Effector memory CD4-positive, alpha-beta T cell (primary cell): ENCODE measurements around the gene PDS5A.
"Not testable (repeated sequence)": the region's sequence is repeated elsewhere in the genome, so short reads cannot be mapped to it uniquely, and the experiment has no call there.

ENCODE experiments used
- DNase-seq, 3 donors: peaks; one replicate each; pipeline ENCODE4 v3.0.0-alpha.2; 2020
- H3K27ac ChIP-seq: 2 replicates; pipeline ENCODE4 v1.7.0; 2013; ENCODE audit warnings: mild to moderate bottlenecking, low read length, moderate library complexity; ENCODE audit not compliant: insufficient read depth, poor library complexity, severe bottlenecking
- H3K27me3 ChIP-seq: replicated peaks from 2 replicates; pipeline ENCODE4 v1.7.0; 2013; ENCODE audit warnings: mild to moderate bottlenecking, low read length; ENCODE audit not compliant: insufficient read depth, control insufficient read depth, poor library complexity, severe bottlenecking
- H3K36me3 ChIP-seq: 2 replicates; pipeline ENCODE4 v1.7.0; 2013; ENCODE audit warnings: mild to moderate bottlenecking, low read length, moderate library complexity; ENCODE audit not compliant: control insufficient read depth, insufficient read depth
- H3K4me1 ChIP-seq: 2 replicates; pipeline ENCODE4 v1.7.0; 2013; ENCODE audit warnings: low read length, mild to moderate bottlenecking; ENCODE audit not compliant: control insufficient read depth, insufficient read depth, poor library complexity, severe bottlenecking
- H3K4me3 ChIP-seq: 2 replicates; pipeline ENCODE4 v1.7.0; 2013; ENCODE audit warnings: low read length, low read depth, mild to moderate bottlenecking; ENCODE audit not compliant: insufficient read depth, poor library complexity, severe bottlenecking
- H3K9me3 ChIP-seq: 2 replicates; pipeline ENCODE4 v1.7.0; 2013; ENCODE audit warnings: mild to moderate bottlenecking, low read length, moderate library complexity; ENCODE audit not compliant: control insufficient read depth

Gene PDS5A

DNA sequence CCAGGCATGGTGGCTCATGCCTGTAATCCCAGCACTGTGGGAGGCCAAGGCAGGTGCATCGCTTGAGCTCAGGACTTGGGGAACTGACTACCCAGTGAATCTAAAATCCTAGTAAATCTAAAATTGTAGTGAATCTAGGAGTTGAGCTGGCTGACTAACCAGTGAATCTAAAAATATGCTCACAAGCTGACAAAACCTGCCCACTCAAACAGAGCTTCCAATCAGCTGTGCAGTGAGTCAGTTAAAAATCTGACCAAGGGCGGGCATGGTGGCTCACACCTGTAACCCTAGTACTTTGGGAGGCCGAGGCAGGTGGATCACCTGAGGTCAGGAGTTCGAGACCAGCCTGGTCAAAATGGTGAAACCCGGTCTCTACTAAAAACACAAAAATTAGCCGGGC is 72.7 kb downstream of the PDS5A start:
- not testable (repeated sequence) for H3K27ac ChIP-seq, DNase-seq, H3K9me3 ChIP-seq, H3K4me1 ChIP-seq, H3K4me3 ChIP-seq, H3K27me3 ChIP-seq
- H3K36me3 ChIP-seq, result peaks cover 38% of the 10 kb centered on the region

- Histone ChIP-seq H3K27ac (no peak overlapping the region), H3K4me3 (no peak overlapping the region), H3K4me1 (no peaks in the 10 kb centered on the region), H3K27me3 (no peaks in the 10 kb centered on the region), H3K9me3 (no peaks in the 10 kb centered on the region), H3K36me3 (peaks cover 67% of the 10 kb centered on the region)
- DNase-seq, result no peak
Observed at GRCh38 chr4:39900966-39901365, 76.7 kb downstream of the PDS5A start.

DNA sequence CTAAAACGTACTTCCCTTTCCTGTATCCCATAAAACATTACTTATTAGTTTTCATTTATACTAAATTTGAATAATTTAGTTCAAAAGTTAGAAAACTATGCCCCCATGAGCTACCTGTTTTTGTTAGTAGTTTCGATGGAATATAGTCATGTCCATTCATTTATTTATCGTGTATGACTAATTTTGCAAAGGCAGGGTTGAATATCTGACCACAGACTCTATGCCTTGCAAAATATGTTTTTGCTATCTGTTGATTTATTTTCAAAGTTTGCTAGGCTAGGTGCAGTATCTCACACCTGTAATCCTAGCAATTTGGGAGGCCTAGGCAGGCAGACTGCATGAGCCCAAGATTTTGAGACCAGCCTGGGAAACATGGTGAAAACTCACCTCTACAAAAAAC is 78.4 kb downstream of the PDS5A start:
- Histone ChIP-seq H3K36me3 (peaks cover 68% of the 10 kb centered on the region), H3K4me3 (no peak overlapping the region), H3K9me3 (no peaks in the 10 kb centered on the region), H3K27ac (no peak overlapping the region), H3K27me3 (no peaks in the 10 kb centered on the region), H3K4me1 (no peaks in the 10 kb centered on the region)
- no peak for DNase-seq

DNA sequence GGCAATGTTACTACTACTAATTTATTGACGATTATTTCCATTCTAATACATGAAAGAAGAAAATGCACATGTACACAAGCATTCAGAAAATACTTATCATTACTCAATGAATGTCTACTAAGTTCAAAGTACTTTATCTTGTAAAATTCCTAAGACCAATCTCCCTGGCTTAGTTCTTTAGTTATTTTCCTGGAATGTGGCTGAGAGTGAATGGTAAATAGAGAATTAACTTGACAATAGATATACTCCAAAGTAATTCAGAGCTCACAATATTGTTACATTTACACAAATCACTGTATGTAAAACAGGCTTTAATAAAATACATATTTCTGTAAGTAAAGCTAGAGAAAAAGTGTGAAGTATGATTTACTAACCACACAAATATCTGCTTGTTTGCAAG is 79.7 kb downstream of the PDS5A start:
- no peak for DNase-seq
- Histone ChIP-seq H3K36me3 (peaks cover 68% of the 10 kb centered on the region), H3K4me3 (no peak overlapping the region), H3K27ac (no peak overlapping the region), H3K4me1 (no peaks in the 10 kb centered on the region), H3K9me3 (no peaks in the 10 kb centered on the region), H3K27me3 (no peaks in the 10 kb centered on the region)

GRCh38 chr4:39893693-39894072 is 84.0 kb downstream of the PDS5A start:
- peaks cover 70% of the 10 kb centered on the region for H3K36me3 ChIP-seq

GRCh38 chr4:39892988-39893692 is 84.6 kb downstream of the PDS5A start:
- Histone ChIP-seq H3K4me1 (no peaks in the 10 kb centered on the region), H3K9me3 (no peaks in the 10 kb centered on the region), H3K4me3 (no peak overlapping the region), H3K36me3 (peaks cover 66% of the 10 kb centered on the region), H3K27ac (no peak overlapping the region), H3K27me3 (no peaks in the 10 kb centered on the region)
- DNase-seq, result no peak

More at GRCh38 chr4:39893693-39894072, 84.0 kb downstream of the PDS5A start:
- Histone ChIP-seq H3K4me3 (no peak overlapping the region), H3K27me3 (no peaks in the 10 kb centered on the region), H3K4me1 (no peaks in the 10 kb centered on the region), H3K27ac (no peak overlapping the region), H3K9me3 (no peaks in the 10 kb centered on the region)
- DNase-seq, result no peak

- Histone ChIP-seq H3K27ac (no peak overlapping the region), H3K4me3 (no peak overlapping the region), H3K27me3 (no peaks in the 10 kb centered on the region), H3K4me1 (no peaks in the 10 kb centered on the region), H3K9me3 (no peaks in the 10 kb centered on the region), H3K36me3 (peaks cover 53% of the 10 kb centered on the region)
- no peak for DNase-seq
Observed at GRCh38 chr4:39889226-39889625, 88.5 kb downstream of the PDS5A start.

- Histone ChIP-seq H3K36me3 (peaks cover 48% of the 10 kb centered on the region), H3K4me1 (no peaks in the 10 kb centered on the region)
Observed at GRCh38 chr4:39888541-39888940, 89.2 kb downstream of the PDS5A start.

DNA sequence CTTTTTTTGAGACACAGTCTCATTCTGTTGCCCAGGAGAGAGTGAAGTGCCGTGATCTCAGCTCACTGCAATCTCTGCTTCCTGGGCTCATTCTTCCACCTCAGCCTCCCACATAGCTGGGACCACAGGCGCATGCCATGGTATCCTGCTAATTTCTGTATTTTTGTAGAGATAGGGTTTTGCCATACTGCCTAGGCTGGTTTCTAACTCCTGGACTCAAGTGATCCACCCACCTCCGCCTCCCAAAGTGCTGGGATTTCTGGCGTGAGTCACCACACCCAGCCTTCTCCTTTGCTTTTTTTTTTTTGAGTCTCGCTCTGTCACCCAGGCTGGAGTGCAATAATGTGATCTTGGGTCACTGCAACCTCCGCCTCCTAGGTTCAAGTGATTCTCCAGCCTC is 94.1 kb downstream of the PDS5A start:
- DNase-seq, result no peak
- no peak overlapping the region for H3K4me3 ChIP-seq
- H3K9me3 ChIP-seq, result no peaks in the 10 kb centered on the region
- peaks cover 20% of the 10 kb centered on the region for H3K36me3 ChIP-seq
- H3K27ac ChIP-seq, result no peak overlapping the region
- H3K4me1 ChIP-seq, result no peaks in the 10 kb centered on the region
- H3K27me3 ChIP-seq, result no peaks in the 10 kb centered on the region

More at GRCh38 chr4:39888541-39888940, 89.2 kb downstream of the PDS5A start:
- DNase-seq, result no peak
- Histone ChIP-seq H3K4me3 (no peak overlapping the region), H3K27me3 (no peaks in the 10 kb centered on the region), H3K27ac (no peak overlapping the region), H3K9me3 (no peaks in the 10 kb centered on the region)

- Histone ChIP-seq H3K4me1 (no peaks in the 10 kb centered on the region), H3K4me3 (no peak overlapping the region), H3K9me3 (no peaks in the 10 kb centered on the region), H3K27me3 (no peaks in the 10 kb centered on the region), H3K27ac (no peak overlapping the region), H3K36me3 (peaks cover 15% of the 10 kb centered on the region)
- DNase-seq, result no peak
Observed at GRCh38 chr4:39881789-39882188, 95.9 kb downstream of the PDS5A start.
